Endodermal cell (in vitro differentiated cells): ENCODE measurements around the gene DCAF11. TPM values are rescaled to one million over a fixed set of nuclear protein-coding genes. Genes with fewer than 3 reads are reported as not detected.

ENCODE experiments used
- DNase-seq: peaks from one replicate; pipeline ENCODE4 v3.0.0-alpha.2; 2017
- H3K27ac ChIP-seq: 2 replicates; pipeline ENCODE4 v1.5.1; 2013; ENCODE audit warnings: mild to moderate bottlenecking, low read depth, low read length, moderate library complexity
- H3K27me3 ChIP-seq: 2 replicates; pipeline ENCODE4 v1.6.1; 2013; ENCODE audit warnings: mild to moderate bottlenecking, low read length, moderate library complexity; ENCODE audit not compliant: insufficient read depth, control insufficient read depth, poor library complexity, severe bottlenecking
- H3K36me3 ChIP-seq: 2 replicates; pipeline ENCODE4 v1.7.0; 2013; ENCODE audit warnings: mild to moderate bottlenecking, low read length, moderate library complexity; ENCODE audit not compliant: control insufficient read depth, insufficient read depth
- H3K4me1 ChIP-seq: one replicate; pipeline ENCODE4 v1.7.0; 2013; ENCODE audit warnings: low read length; ENCODE audit not compliant: control insufficient read depth, insufficient read depth
- H3K4me3 ChIP-seq: 2 replicates; pipeline ENCODE4 v1.5.1; 2013; ENCODE audit warnings: mild to moderate bottlenecking, low read length, moderate library complexity
- H3K9ac ChIP-seq: 2 replicates; pipeline ENCODE4 v1.6.1; 2013; ENCODE audit warnings: mild to moderate bottlenecking, low read length, moderate library complexity; ENCODE audit not compliant: poor library complexity, severe bottlenecking; ENCODE audit errors: extremely low read depth
- H3K9me3 ChIP-seq: 2 replicates; pipeline ENCODE4 v1.6.1; 2013; ENCODE audit warnings: mild to moderate bottlenecking, low read length, moderate library complexity; ENCODE audit not compliant: control insufficient read depth
- H3K27ac Mint-ChIP-seq: 2 replicates; pipeline ENCODE4 v1.8.0; 2020; ENCODE audit warnings: mixed read lengths
- H3K27me3 Mint-ChIP-seq: 2 replicates; pipeline ENCODE4 v1.8.0; 2021; ENCODE audit warnings: mild to moderate bottlenecking, mixed read lengths; ENCODE audit not compliant: insufficient read depth
- H3K36me3 Mint-ChIP-seq: 2 replicates; pipeline ENCODE4 v1.8.0; 2020; ENCODE audit warnings: low read depth, mixed read lengths
- H3K4me1 Mint-ChIP-seq: 2 replicates; pipeline ENCODE4 v1.8.0; 2020; ENCODE audit warnings: mixed read lengths
- H3K4me3 Mint-ChIP-seq: 2 replicates; pipeline ENCODE4 v1.8.0; 2020; ENCODE audit warnings: mild to moderate bottlenecking, moderate library complexity, mixed read lengths
- H3K9me3 Mint-ChIP-seq: 2 replicates; pipeline ENCODE4 v1.8.0; 2020; ENCODE audit warnings: mild to moderate bottlenecking, mixed read lengths
- CTCF ChIP-seq: fragments of 200-600 bp; sonication (generic); conservative IDR thresholded peaks from 2 replicates; pipeline ENCODE4 v1.5.0; 2021; ENCODE audit warnings: antibody characterized with exemption, mild to moderate bottlenecking
- WGBS, 2 experiments: methylation state at CpG; one replicate each; pipeline versions ENCODE4 v1.1.5 to v1.1.7; 2013; ENCODE audit warnings: missing lambda C conversion rate in 2 of 2, mixed read lengths in 1 of 2; ENCODE audit not compliant: insufficient coverage in 1 of 2, insufficient read length in 1 of 2; 5-methylcytosine and 5-hydroxymethylcytosine counted together
- total RNA-seq, 2 donors: library from RNA; stranded (reverse); fragmentation: NEBNext Ultra II Directional in 1 of 2; extraction: Animal tissue kit (Norgen Biotek cat#: 25700) in 1 of 2; gene quantifications; 2 replicates in 1 of 2; 3 replicates in 1 of 2; pipeline ENCODE4 v1.2.1, GENCODE V29; 2021

The DCAF11 gene
- total RNA-seq, 2 donors from 2014 or later: 71.1 to 72.2 TPM

GRCh38 chr14:24135834-24136683 lies 21.5 kb downstream of the DCAF11 start, which contains the start of gene PSME1:
PSME1 (plus strand) TSS chr14:24136194; CDS start chr14:24136263, 69 bp downstream.
- Mint-ChIP-seq H3K36me3 (peaks cover 20% of the 10 kb centered on the region), H3K27me3 (no peaks in the 10 kb centered on the region), H3K9me3 (no peaks in the 10 kb centered on the region), H3K4me3 (peak within 1 kb of the TSS; percentile 71), H3K4me1 (peaks cover 20% of the 10 kb centered on the region), H3K27ac (no peak within 1 kb of the TSS)
- Histone ChIP-seq H3K4me1 (no peaks in the 10 kb centered on the region), H3K4me3 (peak within 1 kb of the TSS; percentile 82), H3K27me3 (no peaks in the 10 kb centered on the region), H3K9me3 (no peaks in the 10 kb centered on the region), H3K9ac (peak within 1 kb of the TSS; percentile 25), H3K27ac (no peak within 1 kb of the TSS), H3K36me3 (peaks cover 23% of the 10 kb centered on the region)
- peak; percentile 96 for DNase-seq
- WGBS, 2 experiments: 3 to 5% methylated on average over 13 to 75 of the region's 75 CpGs
- no peak for TF ChIP-seq CTCF

GRCh38 chr14:24136684-24137528 lies 22.3 kb downstream of the DCAF11 start:
- Mint-ChIP-seq H3K4me1 (peaks cover 20% of the 10 kb centered on the region), H3K27ac (no peak overlapping the region), H3K4me3 (peak overlapping the region; percentile 71), H3K9me3 (no peaks in the 10 kb centered on the region), H3K27me3 (no peaks in the 10 kb centered on the region), H3K36me3 (peaks cover 20% of the 10 kb centered on the region)
- no peak for TF ChIP-seq CTCF
- H3K4me3 ChIP-seq: peak overlapping the region; percentile 79
- 57 to 72% methylated on average over 10 to 12 of the region's 13 CpGs for WGBS, 2 experiments
- no peaks in the 10 kb centered on the region for H3K4me1 ChIP-seq
- no peak overlapping the region for H3K9ac ChIP-seq
- peaks cover 23% of the 10 kb centered on the region for H3K36me3 ChIP-seq
- no peak for DNase-seq
- no peaks in the 10 kb centered on the region for H3K27me3 ChIP-seq
- no peak overlapping the region for H3K27ac ChIP-seq
- H3K9me3 ChIP-seq: no peaks in the 10 kb centered on the region

- H3K4me3 Mint-ChIP-seq: peak overlapping the region; percentile 71
- H3K4me1 Mint-ChIP-seq: peaks cover 20% of the 10 kb centered on the region
Measured at GRCh38 chr14:24137529-24138395, 23.2 kb downstream of the DCAF11 start.

More at GRCh38 chr14:24137529-24138395, 23.2 kb downstream of the DCAF11 start:
- H3K4me3 ChIP-seq: peak overlapping the region; percentile 79
- Mint-ChIP-seq H3K27ac (no peak overlapping the region), H3K36me3 (peaks cover 20% of the 10 kb centered on the region), H3K27me3 (no peaks in the 10 kb centered on the region), H3K9me3 (no peaks in the 10 kb centered on the region)
- H3K9ac ChIP-seq: no peak overlapping the region
- no peak for TF ChIP-seq CTCF
- H3K36me3 ChIP-seq: peaks cover 23% of the 10 kb centered on the region
- H3K27ac ChIP-seq: no peak overlapping the region
- 95 to 98% methylated on average over 5 to 8 of the region's 8 CpGs for WGBS, 2 experiments
- no peaks in the 10 kb centered on the region for H3K27me3 ChIP-seq
- no peak for DNase-seq
- no peaks in the 10 kb centered on the region for H3K4me1 ChIP-seq
- no peaks in the 10 kb centered on the region for H3K9me3 ChIP-seq
